GM21576 (cell line): ENCODE data around the gene RPL6.
"Not testable (repeated sequence)": the region's sequence is repeated elsewhere in the genome, so short reads cannot be mapped to it uniquely, and the experiment has no call there.

Experiments used
- ATAC-seq: cut with Tn5 transposase; IDR thresholded peaks from one replicate; pipeline ENCODE4 v1.9.1; 2021; ENCODE audit warnings: mild to moderate bottlenecking, moderate library complexity; ENCODE audit not compliant: unreplicated experiment

The RPL6 gene

DNA sequence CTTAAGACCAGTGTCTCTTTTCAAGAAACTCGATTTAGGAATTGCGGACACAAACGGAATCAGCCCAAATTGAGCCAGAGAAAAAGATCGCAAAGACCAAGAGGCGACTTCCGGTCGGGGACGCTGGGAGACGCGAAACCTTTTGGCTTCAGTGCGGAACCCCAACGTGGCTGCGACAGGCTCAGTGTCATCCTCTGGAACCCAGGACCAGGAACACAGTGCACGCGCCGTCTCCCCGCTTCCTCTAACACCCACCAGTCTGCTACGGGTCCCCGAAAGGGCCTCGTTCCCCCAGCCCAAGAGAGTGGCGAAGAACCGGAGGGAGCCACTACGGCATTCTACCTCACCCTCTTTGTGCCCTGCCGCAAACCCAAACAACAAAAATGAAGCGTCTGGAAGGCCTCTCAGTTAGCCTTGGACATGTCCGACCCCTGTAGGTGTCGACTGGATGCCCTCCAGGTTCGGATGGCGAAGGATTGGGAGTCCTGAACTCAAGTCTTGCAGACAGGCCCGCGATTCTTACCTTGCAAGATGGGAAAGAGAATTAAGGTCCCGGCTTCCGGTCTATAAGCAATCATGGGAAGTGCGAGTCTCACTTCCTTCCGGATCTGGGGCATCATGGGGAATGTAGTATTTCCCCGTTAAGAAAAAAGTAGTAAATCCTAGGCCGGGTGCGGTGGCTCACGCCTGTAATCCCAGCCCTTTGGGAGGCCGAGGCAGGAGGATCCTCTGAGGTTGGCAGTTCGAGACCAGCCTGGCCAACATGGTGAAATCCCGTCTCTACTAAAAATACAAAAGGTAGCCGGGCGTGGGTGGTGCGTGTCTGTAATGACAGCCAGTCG lies at the start of gene RPL6:
Gene RPL6, minus strand, starts transcription at position 542 of the 842 bp plus-strand sequence. CDS start 949 bp downstream, outside the sequence.
- ATAC-seq: peak; percentile 88

- no peak for ATAC-seq
These were observed 49.3 kb upstream of the RPL6 start for GRCh38 chr12:112458751-112459150.

- no peak for ATAC-seq
These were observed 48.9 kb upstream of the RPL6 start for GRCh38 chr12:112458330-112458729.

DNA sequence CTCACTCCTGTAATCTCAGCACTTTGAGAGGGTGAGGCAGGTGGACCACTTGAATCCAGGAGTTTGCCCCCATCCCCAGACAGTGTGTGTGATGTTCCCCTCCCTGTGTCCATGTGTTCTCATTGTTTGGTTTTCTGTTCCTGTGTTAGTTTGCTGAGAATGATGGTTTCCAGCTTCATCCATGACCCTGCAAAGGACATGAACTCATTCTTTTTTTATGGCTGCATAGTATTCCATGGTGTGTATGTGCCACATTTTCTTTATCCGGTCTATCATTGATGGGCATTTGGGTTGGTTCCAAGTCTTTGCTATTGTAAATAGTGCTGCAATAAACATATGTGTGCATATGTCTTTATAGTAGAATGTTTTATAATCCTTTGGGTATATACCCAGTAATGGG lies 47.7 kb upstream of the RPL6 start:
- ATAC-seq: not testable (repeated sequence)

DNA sequence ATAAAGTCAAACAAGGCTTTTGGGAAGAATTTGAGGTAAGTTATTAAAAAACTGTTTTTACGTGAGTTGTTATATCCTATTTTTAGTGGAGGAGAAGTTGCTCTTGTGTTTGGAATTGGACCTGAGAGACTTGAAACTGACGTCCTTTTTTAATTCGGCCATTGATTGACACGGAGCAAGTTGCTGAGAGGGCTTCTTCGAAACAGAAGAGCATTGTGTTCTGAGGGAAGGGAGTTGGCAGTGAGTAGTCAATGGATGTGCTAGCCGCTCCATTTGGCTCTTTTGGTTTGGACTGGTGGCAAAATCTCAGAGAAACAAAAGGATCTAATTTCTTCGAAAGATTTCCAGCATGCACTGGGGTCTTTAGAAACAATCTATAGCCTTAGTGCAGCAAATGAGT lies 46.6 kb upstream of the RPL6 start:
- no peak for ATAC-seq

DNA sequence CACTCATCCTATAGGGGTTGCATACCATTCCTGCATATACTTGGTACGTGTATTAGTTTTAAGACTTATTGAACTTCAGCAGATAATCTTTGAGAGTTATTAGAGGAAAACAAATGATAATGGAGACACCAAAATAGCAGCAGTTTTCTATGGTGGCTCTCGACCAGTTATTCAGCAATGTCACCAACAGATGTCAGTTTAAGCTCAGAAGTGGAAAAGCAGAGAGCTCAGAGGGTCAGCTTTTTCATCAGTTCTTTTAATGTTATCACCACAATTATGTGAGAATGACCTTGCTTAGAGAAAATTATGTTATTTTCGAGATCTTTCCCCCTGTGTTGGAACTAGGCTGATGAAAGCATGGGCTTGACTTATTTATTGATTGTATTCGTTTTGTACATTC lies 41.3 kb upstream of the RPL6 start:
- no peak for ATAC-seq

DNA sequence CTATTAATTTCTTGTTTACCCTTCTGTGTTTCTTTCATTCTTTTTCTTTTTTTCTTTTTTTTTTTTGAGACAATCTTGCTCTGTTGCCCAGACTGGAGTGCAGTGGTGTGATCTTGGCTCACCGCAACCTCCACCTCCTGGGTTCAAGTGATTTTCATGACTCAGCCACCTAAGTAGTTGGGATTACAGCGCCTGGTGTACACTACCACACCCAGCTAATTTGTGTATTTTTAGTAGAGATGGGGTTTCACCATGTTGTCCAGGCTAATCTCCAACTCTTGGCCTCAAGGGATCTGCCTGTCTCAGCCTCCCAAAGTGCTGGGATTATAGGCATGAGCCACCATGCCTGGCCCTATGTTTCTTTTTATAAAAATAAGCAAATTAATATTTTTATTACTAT lies 38.8 kb upstream of the RPL6 start:
- not testable (repeated sequence) for ATAC-seq

- no peak for ATAC-seq
These were observed 37.7 kb upstream of the RPL6 start for GRCh38 chr12:112447106-112447505.

DNA sequence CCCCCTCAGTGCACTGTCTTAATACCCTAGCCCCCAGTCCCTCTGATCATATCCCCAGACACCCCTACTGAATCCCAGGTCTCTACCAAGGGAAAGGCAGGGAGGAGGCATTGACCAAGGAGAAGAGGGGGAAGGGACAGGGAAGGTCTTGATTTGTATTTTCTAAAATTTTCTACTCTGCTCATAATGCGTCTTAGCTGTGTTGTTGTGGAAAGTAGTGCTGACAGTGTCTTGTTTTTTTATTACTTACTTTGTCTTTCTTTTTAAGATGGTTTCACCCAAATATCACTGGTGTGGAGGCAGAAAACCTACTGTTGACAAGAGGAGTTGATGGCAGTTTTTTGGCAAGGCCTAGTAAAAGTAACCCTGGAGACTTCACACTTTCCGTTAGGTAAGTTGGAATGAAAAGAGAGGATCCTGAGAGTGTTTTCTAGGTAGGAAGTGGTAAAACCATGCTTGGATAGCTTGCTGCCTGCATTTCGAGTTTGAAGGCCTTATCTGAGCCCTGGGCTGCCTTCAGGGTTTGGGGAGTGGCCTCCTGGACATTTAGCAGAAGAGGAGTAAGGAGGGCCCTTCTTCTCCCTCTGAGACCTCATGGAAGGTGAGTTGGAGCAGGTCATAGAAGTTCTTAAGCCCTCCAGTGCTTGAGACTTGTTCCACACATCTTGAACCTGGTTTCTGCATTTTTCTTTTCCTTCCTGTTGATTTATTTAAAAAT lies 36.8 kb upstream of the RPL6 start:
- no peak for ATAC-seq

DNA sequence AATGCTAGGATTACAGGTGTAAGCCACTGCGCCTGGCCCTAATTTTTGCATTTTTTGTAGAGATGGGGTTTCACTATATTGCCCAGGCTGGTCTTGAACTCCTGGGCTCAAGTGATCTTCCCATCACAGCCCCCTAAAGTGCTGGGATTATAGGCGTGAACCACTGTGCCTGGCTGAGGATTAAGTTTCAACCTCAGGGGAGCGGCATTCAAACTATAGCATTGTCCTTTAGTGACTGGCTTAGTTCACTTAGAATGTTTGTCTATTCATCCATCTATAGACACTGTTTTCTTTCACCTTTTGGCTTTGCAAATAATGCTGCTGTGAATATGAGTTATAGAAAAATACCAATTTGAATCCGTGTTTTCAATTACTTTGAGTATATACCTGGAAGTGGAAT lies 34.5 kb upstream of the RPL6 start:
- no peak for ATAC-seq

DNA sequence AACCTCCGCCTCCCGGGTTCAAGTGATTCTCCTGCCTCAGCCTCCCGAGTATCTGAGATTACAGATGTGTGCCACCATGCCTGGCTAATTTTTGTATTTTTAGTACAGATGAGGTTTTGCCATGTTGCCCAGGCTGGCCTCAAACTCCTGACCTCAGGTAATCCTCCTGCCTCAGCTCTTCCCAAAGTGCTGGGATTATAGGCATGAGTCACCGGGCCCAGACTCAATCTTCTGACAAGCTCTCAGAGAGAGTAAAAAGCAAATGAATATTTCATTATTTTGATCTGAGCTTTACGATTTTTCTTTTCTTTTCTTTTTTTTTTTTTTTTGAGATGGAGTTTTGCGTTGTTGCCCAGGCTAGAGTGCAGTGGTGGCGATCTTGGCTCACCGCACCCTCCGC lies 31.2 kb upstream of the RPL6 start:
- ATAC-seq: not testable (repeated sequence)

- no peak for ATAC-seq
These were observed 30.4 kb upstream of the RPL6 start for GRCh38 chr12:112439769-112440168.

GRCh38 chr12:112438645-112439044 lies 29.2 kb upstream of the RPL6 start:
- not testable (repeated sequence) for ATAC-seq

DNA sequence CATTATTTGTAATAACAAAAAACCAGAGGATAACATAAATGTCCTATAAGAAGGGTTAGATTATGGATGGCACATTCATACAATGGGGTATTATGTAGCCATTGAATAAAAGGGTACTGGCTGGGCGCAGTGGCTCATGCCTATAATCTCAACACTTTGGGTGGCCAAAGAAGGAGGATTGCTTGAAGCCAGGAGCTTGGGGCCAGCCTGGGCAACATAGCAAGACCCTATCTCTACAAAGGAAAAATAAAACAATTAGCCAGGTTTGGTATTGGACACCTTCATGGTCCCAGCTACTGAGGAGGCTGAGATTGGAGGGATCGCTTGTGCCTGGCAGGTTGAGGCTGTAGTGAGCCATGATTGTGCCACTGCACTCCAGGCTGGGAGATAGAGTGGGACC lies 24.1 kb upstream of the RPL6 start:
- ATAC-seq: no peak

DNA sequence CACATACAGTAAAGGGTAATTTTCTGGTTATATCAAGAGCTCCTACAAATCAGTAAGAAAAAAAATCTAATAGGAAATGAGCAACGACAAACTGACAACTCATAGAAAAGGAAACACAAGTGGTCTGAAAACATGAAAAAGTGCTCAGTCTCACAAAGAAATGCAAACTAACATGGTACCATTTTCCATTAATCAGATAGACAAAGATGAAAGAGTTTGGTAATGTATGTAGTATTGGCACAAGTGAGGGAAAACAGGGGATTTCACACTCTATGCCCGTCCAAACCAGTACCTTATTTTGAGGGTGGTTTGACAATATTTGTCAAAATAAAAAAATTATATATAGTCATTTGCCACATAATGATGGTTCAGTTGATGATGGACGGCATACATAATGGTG lies 22.6 kb upstream of the RPL6 start:
- no peak for ATAC-seq

DNA sequence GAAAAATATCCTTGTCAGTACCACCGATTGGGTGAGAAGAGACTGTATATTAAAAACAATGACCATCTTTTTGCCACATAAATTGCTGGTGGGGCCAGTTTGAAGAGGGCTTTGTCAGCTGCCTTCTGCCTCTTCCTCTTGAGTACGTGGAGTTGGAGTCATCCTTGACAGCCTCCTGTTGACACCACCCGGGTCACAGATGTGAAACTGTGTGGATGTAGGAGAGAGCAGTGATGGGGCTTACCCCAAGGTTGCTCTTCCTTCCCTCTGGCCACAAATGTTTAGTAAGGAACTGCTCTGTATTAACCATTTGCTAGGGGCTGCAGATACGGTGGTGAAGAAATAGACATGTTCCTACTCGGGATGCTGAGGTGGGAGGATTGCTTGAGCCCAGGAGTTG lies 21.5 kb upstream of the RPL6 start:
- ATAC-seq: no peak

DNA sequence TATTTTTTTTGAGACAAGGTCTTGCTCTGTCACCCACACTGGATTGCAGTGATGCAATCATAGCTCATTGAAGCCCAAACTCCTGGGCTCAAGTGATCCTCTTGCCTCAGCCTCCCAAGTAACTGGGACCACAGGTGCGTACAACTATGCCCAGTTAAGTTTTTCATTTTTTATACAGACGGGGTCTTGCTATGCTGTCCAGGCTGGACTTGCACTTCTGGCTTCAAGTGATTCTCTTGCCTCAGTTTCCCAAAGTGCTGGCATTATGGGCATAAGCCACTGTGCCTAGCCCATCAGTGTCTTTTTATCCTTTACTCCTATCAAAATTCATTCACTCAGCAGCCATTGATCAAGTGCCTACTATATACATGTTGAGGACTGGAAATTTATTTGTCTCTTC lies 18.4 kb upstream of the RPL6 start:
- ATAC-seq: no peak

GRCh38 chr12:112425582-112426382 lies 16.4 kb upstream of the RPL6 start:
- no peak for ATAC-seq

DNA sequence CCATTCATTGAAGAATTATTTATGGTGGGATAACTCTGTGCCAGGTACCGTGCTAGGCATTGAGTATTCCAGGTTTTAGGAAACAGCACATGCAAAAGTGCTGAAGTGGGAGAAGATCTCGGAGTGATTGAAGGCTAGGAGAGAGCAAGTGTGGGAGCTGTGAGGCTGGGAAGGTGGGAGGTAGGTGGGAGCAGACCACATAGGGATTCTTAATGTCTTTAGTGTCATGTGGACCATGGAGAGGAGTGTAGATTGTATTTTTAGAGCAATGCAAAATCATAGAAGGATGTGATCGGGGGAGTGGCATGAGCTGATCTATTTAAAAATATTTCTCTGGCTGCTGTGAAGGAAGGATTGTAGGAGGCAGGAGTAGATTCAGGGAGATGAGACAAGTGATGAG lies 14.7 kb upstream of the RPL6 start:
- no peak for ATAC-seq

DNA sequence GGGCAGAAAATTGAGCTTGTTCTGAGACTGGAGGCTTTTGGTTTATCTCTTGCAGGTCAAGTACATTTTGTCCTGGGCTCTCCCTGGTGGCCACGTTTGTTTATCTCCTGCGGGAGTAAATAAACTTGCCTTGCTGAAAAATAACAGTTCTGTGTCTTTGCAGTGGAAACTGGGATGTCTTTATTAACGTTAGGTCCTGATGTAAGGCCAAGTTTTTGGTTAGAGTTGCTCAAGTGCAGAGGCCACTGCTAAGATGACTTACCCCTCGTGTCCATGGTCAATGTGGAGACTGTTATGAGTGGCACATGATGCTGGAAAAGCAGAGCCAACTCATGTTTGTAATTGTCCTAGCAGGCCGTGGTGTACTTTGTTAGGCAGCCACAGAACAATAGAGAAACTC lies 13.1 kb upstream of the RPL6 start:
- no peak for ATAC-seq

GRCh38 chr12:112421363-112421762 lies 12.0 kb upstream of the RPL6 start:
- no peak for ATAC-seq
